Osteoblast (primary cell): ENCODE results near the gene GSS. TPM values are rescaled to one million over a fixed set of nuclear protein-coding genes. Genes with fewer than 3 reads are reported as not detected.
"Not testable (repeated sequence)": the region's sequence is repeated elsewhere in the genome, so short reads cannot be mapped to it uniquely, and the experiment has no call there.

Experiments used
- DNase-seq: peaks from one replicate; pipeline ENCODE4 v3.0.0; 2011; ENCODE audit warnings: low spot score, mixed read lengths; ENCODE audit not compliant: insufficient read length; ENCODE audit errors: missing footprints
- H2AFZ ChIP-seq: 2 replicates; pipeline ENCODE4 v1.6.0; 2011; ENCODE audit warnings: mild to moderate bottlenecking, low read length
- H3K27ac ChIP-seq: 2 replicates; pipeline ENCODE4 v1.5.1; 2011; ENCODE audit warnings: mild to moderate bottlenecking, low read depth, low read length, moderate library complexity
- H3K27me3 ChIP-seq: 2 replicates; pipeline ENCODE4 v1.6.0; 2012; ENCODE audit warnings: mild to moderate bottlenecking, control low read depth, inconsistent platforms, low read length, moderate library complexity; ENCODE audit not compliant: insufficient read depth
- H3K36me3 ChIP-seq: 2 replicates; pipeline ENCODE4 v1.5.1; 2011; ENCODE audit warnings: mild to moderate bottlenecking, low read length, control low read depth, moderate library complexity; ENCODE audit not compliant: insufficient read depth
- H3K4me1 ChIP-seq: 2 replicates; pipeline ENCODE4 v1.5.1; 2011; ENCODE audit warnings: mild to moderate bottlenecking, low read length, control low read depth, moderate library complexity; ENCODE audit not compliant: insufficient read depth
- H3K4me2 ChIP-seq: 2 replicates; pipeline ENCODE4 v1.6.0; 2011; ENCODE audit warnings: mild to moderate bottlenecking, low read length; ENCODE audit not compliant: insufficient read depth
- H3K4me3 ChIP-seq: fragments of 200-600 bp; sonication (generic); 3 replicates; pipeline ENCODE4 v1.5.1; 2012; ENCODE audit warnings: mild to moderate bottlenecking, low read length, inconsistent platforms; ENCODE audit not compliant: insufficient read depth
- H3K79me2 ChIP-seq: 2 replicates; pipeline ENCODE4 v1.6.0; 2012; ENCODE audit warnings: mild to moderate bottlenecking, low read length, control low read depth, inconsistent platforms; ENCODE audit not compliant: insufficient read depth
- H3K9me3 ChIP-seq: 2 replicates; pipeline ENCODE4 v1.5.1; 2011; ENCODE audit warnings: low read depth, low read length, control low read depth
- H4K20me1 ChIP-seq: 2 replicates; pipeline ENCODE4 v1.6.0; 2012; ENCODE audit warnings: mild to moderate bottlenecking, low read length, control low read depth; ENCODE audit not compliant: insufficient read depth
- CTCF ChIP-seq: IDR thresholded peaks from 2 replicates; pipeline ENCODE4 v1.5.1; 2011; ENCODE audit warnings: mild to moderate bottlenecking, low read depth, low read length, moderate library complexity; ENCODE audit errors: extremely low read depth
- total RNA-seq: library from RNA; depleted of rRNA; stranded (reverse); fragments of >200 nt; gene quantifications from 2 replicates; pipeline ENCODE4 v1.2.3, GENCODE V29; 2012

GSS gene
- total RNA-seq, 1 donor, result 54.6 TPM

- Histone ChIP-seq H3K27ac (peak overlapping the region; percentile 50), H3K9me3 (no peaks in the 10 kb centered on the region), H3K27me3 (no peaks in the 10 kb centered on the region), H3K79me2 (no peaks in the 10 kb centered on the region), H3K36me3 (no peaks in the 10 kb centered on the region), H4K20me1 (no peaks in the 10 kb centered on the region), H3K4me1 (peaks cover 16% of the 10 kb centered on the region), H3K4me2 (peak overlapping the region; percentile 46), H3K4me3 (no peak overlapping the region), H2AFZ (peak overlapping the region; percentile 24)
- DNase-seq, result peak; percentile 97
- no peak for TF ChIP-seq CTCF
Measured at GRCh38 chr20:34907616-34908469, 47.8 kb downstream of the GSS start.

GRCh38 chr20:34904202-34904621 lies 51.4 kb downstream of the GSS start:
- H3K9me3 ChIP-seq, result no peaks in the 10 kb centered on the region
- H3K27me3 ChIP-seq, result no peaks in the 10 kb centered on the region
- no peaks in the 10 kb centered on the region for H4K20me1 ChIP-seq
- no peak for TF ChIP-seq CTCF
- H3K79me2 ChIP-seq, result no peaks in the 10 kb centered on the region
- no peak overlapping the region for H3K4me3 ChIP-seq
- no peak overlapping the region for H2AFZ ChIP-seq
- no peak overlapping the region for H3K27ac ChIP-seq
- H3K4me2 ChIP-seq, result no peak overlapping the region
- no peaks in the 10 kb centered on the region for H3K36me3 ChIP-seq
- H3K4me1 ChIP-seq, result peaks cover 20% of the 10 kb centered on the region
- no peak for DNase-seq

GRCh38 chr20:34898731-34899130 lies 56.9 kb downstream of the GSS start:
- not testable (repeated sequence) for H3K4me3 ChIP-seq, H3K79me2 ChIP-seq, H2AFZ ChIP-seq, H3K27me3 ChIP-seq, DNase-seq, H4K20me1 ChIP-seq, H3K27ac ChIP-seq, H3K4me1 ChIP-seq, H3K9me3 ChIP-seq, H3K36me3 ChIP-seq, H3K4me2 ChIP-seq

- H4K20me1 ChIP-seq, H3K27ac ChIP-seq, H3K79me2 ChIP-seq, H3K4me2 ChIP-seq, DNase-seq, H3K4me1 ChIP-seq, H2AFZ ChIP-seq, H3K36me3 ChIP-seq, H3K4me3 ChIP-seq, H3K9me3 ChIP-seq, H3K27me3 ChIP-seq: not testable (repeated sequence)
Measured at GRCh38 chr20:34898129-34898528, 57.5 kb downstream of the GSS start.

- Histone ChIP-seq H3K4me3 (no peak overlapping the region), H3K4me2 (no peak overlapping the region), H4K20me1 (no peaks in the 10 kb centered on the region), H3K9me3 (no peaks in the 10 kb centered on the region), H3K79me2 (no peaks in the 10 kb centered on the region), H2AFZ (no peak overlapping the region), H3K36me3 (no peaks in the 10 kb centered on the region), H3K27ac (no peak overlapping the region), H3K4me1 (peaks cover 10% of the 10 kb centered on the region), H3K27me3 (no peaks in the 10 kb centered on the region)
- DNase-seq, result no peak
- no peak for TF ChIP-seq CTCF
Measured at GRCh38 chr20:34896086-34896621, 59.5 kb downstream of the GSS start.
